Mesenchymal stem cell (in vitro differentiated cells and primary cell): ENCODE measurements around the gene SNAPC4.

ENCODE experiments used
- DNase-seq: peaks from one replicate; pipeline ENCODE4 v3.0.0-alpha.2; 2013
- H2AFZ ChIP-seq: one replicate; pipeline ENCODE4 v1.6.1; 2013; ENCODE audit warnings: low read depth, mild to moderate bottlenecking, control low read depth, inconsistent platforms, low read length, moderate library complexity
- H2AK5ac ChIP-seq: 2 replicates; pipeline ENCODE4 v1.6.1; 2013; ENCODE audit warnings: low read length, moderate library complexity, mild to moderate bottlenecking, inconsistent platforms; ENCODE audit not compliant: severe bottlenecking
- H2BK120ac ChIP-seq: one replicate; pipeline ENCODE4 v1.6.1; 2013; ENCODE audit warnings: low read depth, mild to moderate bottlenecking, inconsistent platforms, low read length, moderate library complexity
- H2BK12ac ChIP-seq, 2 experiments: one replicate each; pipeline ENCODE4 v1.6.1; 2013; ENCODE audit warnings: inconsistent platforms in 2 of 2, low read length in 2 of 2, mild to moderate bottlenecking in 2 of 2, moderate library complexity in 2 of 2, control low read depth in 1 of 2
- H2BK15ac ChIP-seq: one replicate; pipeline ENCODE4 v1.6.1; 2013; ENCODE audit warnings: mild to moderate bottlenecking, low read depth, inconsistent platforms; ENCODE audit not compliant: poor library complexity, severe bottlenecking
- H2BK5ac ChIP-seq: 2 replicates; pipeline ENCODE4 v1.6.1; 2013; ENCODE audit warnings: low read depth, mild to moderate bottlenecking, low read length, control low read depth, inconsistent platforms; ENCODE audit not compliant: poor library complexity, severe bottlenecking
- H3K14ac ChIP-seq, 2 experiments: one replicate each; pipeline ENCODE4 v1.6.1; 2013; ENCODE audit warnings: inconsistent platforms in 2 of 2, low read length in 2 of 2, control low read depth in 1 of 2, mild to moderate bottlenecking in 1 of 2, moderate library complexity in 1 of 2
- H3K18ac ChIP-seq, 2 experiments: one replicate each; pipeline ENCODE4 v1.6.1; 2013; ENCODE audit warnings: inconsistent platforms in 2 of 2, low read length in 2 of 2, control low read depth in 1 of 2, low read depth in 1 of 2, mild to moderate bottlenecking in 1 of 2
- H3K23ac ChIP-seq, 2 experiments: one replicate each; pipeline ENCODE4 v1.6.1; 2013; ENCODE audit warnings: inconsistent platforms in 2 of 2, low read length in 2 of 2, mild to moderate bottlenecking in 2 of 2, moderate library complexity in 2 of 2, control low read depth in 1 of 2
- H3K27ac ChIP-seq: 2 replicates; pipeline ENCODE4 v1.5.1; 2013; ENCODE audit warnings: mild to moderate bottlenecking, moderate library complexity, low read length, control low read depth, inconsistent platforms; ENCODE audit not compliant: poor library complexity, severe bottlenecking
- H3K27me3 ChIP-seq, 2 experiments: 2 replicates each; pipeline versions ENCODE4 v1.6.1 to v1.7.0; 2013; ENCODE audit warnings: low read length in 2 of 2, mild to moderate bottlenecking in 2 of 2, moderate library complexity in 2 of 2, control low read depth in 1 of 2, inconsistent platforms in 1 of 2; ENCODE audit not compliant: control insufficient read depth in 1 of 2, insufficient read depth in 1 of 2
- H3K36me3 ChIP-seq, 2 experiments: 2 replicates each; pipeline versions ENCODE4 v1.6.1 to v1.7.0; 2013; ENCODE audit warnings: low read length in 2 of 2, control low read depth in 1 of 2, inconsistent platforms in 1 of 2, low read depth in 1 of 2, mild to moderate bottlenecking in 1 of 2; ENCODE audit not compliant: insufficient read depth in 2 of 2, control insufficient read depth in 1 of 2
- H3K4ac ChIP-seq, 2 experiments: one replicate each; pipeline ENCODE4 v1.6.1; 2013; ENCODE audit warnings: inconsistent platforms in 2 of 2, low read length in 2 of 2, mild to moderate bottlenecking in 2 of 2, moderate library complexity in 2 of 2, control low read depth in 1 of 2, low read depth in 1 of 2
- H3K4me1 ChIP-seq: 2 replicates; pipeline ENCODE4 v1.6.1; 2013; ENCODE audit warnings: low read depth, low read length, control low read depth; ENCODE audit not compliant: control insufficient read depth, insufficient read depth
- H3K4me2 ChIP-seq: 2 replicates; pipeline ENCODE4 v1.6.1; 2013; ENCODE audit warnings: low read length, mild to moderate bottlenecking, inconsistent platforms; ENCODE audit not compliant: poor library complexity, severe bottlenecking
- H3K4me3 ChIP-seq, 2 experiments: 2 replicates each; pipeline versions ENCODE4 v1.5.1 to v1.7.0; 2013; ENCODE audit warnings: low read length in 2 of 2, mild to moderate bottlenecking in 2 of 2, control low read depth in 1 of 2, low read depth in 1 of 2; ENCODE audit not compliant: insufficient read depth in 1 of 2
- H3K79me1 ChIP-seq: replicated peaks from 2 replicates; pipeline ENCODE4 v1.6.1; 2013; ENCODE audit warnings: mild to moderate bottlenecking, control low read depth, low read length, inconsistent platforms; ENCODE audit not compliant: poor library complexity, severe bottlenecking
- H3K9ac ChIP-seq: 2 replicates; pipeline ENCODE4 v1.7.0; 2013; ENCODE audit warnings: mild to moderate bottlenecking, low read length, moderate library complexity
- H3K9me3 ChIP-seq: 2 replicates; pipeline ENCODE4 v1.7.0; 2013; ENCODE audit warnings: mild to moderate bottlenecking, low read length; ENCODE audit not compliant: control insufficient read depth
- H4K8ac ChIP-seq: one replicate; pipeline ENCODE4 v1.6.1; 2013; ENCODE audit warnings: inconsistent platforms, mild to moderate bottlenecking, low read length, moderate library complexity
- H4K91ac ChIP-seq: one replicate; pipeline ENCODE4 v1.6.1; 2013; ENCODE audit warnings: mild to moderate bottlenecking, low read length, inconsistent platforms
- WGBS: methylation state at CpG from one replicate; pipeline ENCODE4 v1.1.7; 2013; ENCODE audit warnings: mixed read lengths; 5-methylcytosine and 5-hydroxymethylcytosine counted together

Gene SNAPC4

GRCh38 chr9:136361047-136361753, 38.8 kb downstream of the SNAPC4 start:
- Histone ChIP-seq H3K18ac (peak overlapping the region; percentile 69 to 90), H2AK5ac (no peak overlapping the region), H2AFZ (no peak overlapping the region), H3K14ac (peak overlapping the region in 1 of 2 experiments; percentile 94), H2BK15ac (no peak overlapping the region), H3K4ac (peak overlapping the region; percentile 74 to 77), H3K79me1 (peaks cover 11% of the 10 kb centered on the region), H2BK5ac (no peak overlapping the region), H3K27ac (no peak overlapping the region), H4K91ac (peak overlapping the region; percentile 15), H3K9me3 (no peaks in the 10 kb centered on the region), H3K27me3 (no peaks in the 10 kb centered on the region), H3K36me3 (peaks cover 20 to 76% of the 10 kb centered on the region in 2 experiments), H3K9ac (peak overlapping the region; percentile 63), H3K4me2 (no peak overlapping the region), H3K4me1 (peaks cover 55% of the 10 kb centered on the region), H2BK120ac (peak overlapping the region; percentile 0), H3K4me3 (no peak overlapping the region), H3K23ac (peak overlapping the region in 1 of 2 experiments; percentile 63), H2BK12ac (peak overlapping the region in 1 of 2 experiments; percentile 89), H4K8ac (peak overlapping the region; percentile 84)
- peak; percentile 65 for DNase-seq
- 65% methylated on average over 43 of the region's 43 CpGs for WGBS

- no peak overlapping the region for H3K4me2 ChIP-seq
- peak overlapping the region in 1 of 2 experiments; percentile 79 for H3K14ac ChIP-seq
- H2AFZ ChIP-seq, result no peak overlapping the region
- H3K4me3 ChIP-seq, result no peak overlapping the region
- H3K18ac ChIP-seq, result peak overlapping the region; percentile 69 to 72
- 92% methylated on average over 37 of the region's 38 CpGs for WGBS
- peak overlapping the region; percentile 84 for H4K8ac ChIP-seq
- H3K23ac ChIP-seq, result no peak overlapping the region
- no peak overlapping the region for H2AK5ac ChIP-seq
- H2BK120ac ChIP-seq, result peak overlapping the region; percentile 42
- H2BK15ac ChIP-seq, result no peak overlapping the region
- H3K27ac ChIP-seq, result no peak overlapping the region
- H3K4ac ChIP-seq, result peak overlapping the region; percentile 20 to 60
- H3K27me3 ChIP-seq, result no peaks in the 10 kb centered on the region
- no peak for DNase-seq
- peaks cover 57% of the 10 kb centered on the region for H3K4me1 ChIP-seq
- no peak overlapping the region for H3K9ac ChIP-seq
- H2BK5ac ChIP-seq, result no peak overlapping the region
- no peaks in the 10 kb centered on the region for H3K9me3 ChIP-seq
- H3K36me3 ChIP-seq, result peaks cover 21 to 77% of the 10 kb centered on the region in 2 experiments
- H2BK12ac ChIP-seq, result peak overlapping the region in 1 of 2 experiments; percentile 75
- H4K91ac ChIP-seq, result peak overlapping the region; percentile 84
- peaks cover 10% of the 10 kb centered on the region for H3K79me1 ChIP-seq
Measured at GRCh38 chr9:136359774-136360718, 39.9 kb downstream of the SNAPC4 start.

- Histone ChIP-seq H3K4me2 (no peak overlapping the region), H3K4me3 (no peak overlapping the region), H3K4me1 (peaks cover 60% of the 10 kb centered on the region), H4K8ac (no peak overlapping the region), H2BK120ac (no peak overlapping the region), H3K9me3 (no peaks in the 10 kb centered on the region), H2BK15ac (no peak overlapping the region), H3K23ac (no peak overlapping the region), H3K4ac (no peak overlapping the region), H3K27me3 (no peaks in the 10 kb centered on the region), H3K9ac (no peak overlapping the region), H3K14ac (no peak overlapping the region), H4K91ac (no peak overlapping the region), H2BK5ac (no peak overlapping the region), H3K79me1 (peaks cover 6% of the 10 kb centered on the region), H2AK5ac (no peak overlapping the region), H3K36me3 (peaks cover 21 to 68% of the 10 kb centered on the region in 2 experiments), H3K18ac (no peak overlapping the region), H2BK12ac (no peak overlapping the region), H3K27ac (no peak overlapping the region), H2AFZ (no peak overlapping the region)
- WGBS, result 93% methylated on average over 2 of the region's 2 CpGs
- DNase-seq, result no peak
Measured at GRCh38 chr9:136358888-136359287, 41.1 kb downstream of the SNAPC4 start.

- peaks cover 5% of the 10 kb centered on the region for H3K79me1 ChIP-seq
- H3K23ac ChIP-seq, result no peak overlapping the region
- H2AK5ac ChIP-seq, result no peak overlapping the region
- H2AFZ ChIP-seq, result no peak overlapping the region
- WGBS, result 94% methylated on average over 29 of the region's 29 CpGs
- H3K14ac ChIP-seq, result no peak overlapping the region
- no peaks in the 10 kb centered on the region for H3K27me3 ChIP-seq
- H4K91ac ChIP-seq, result no peak overlapping the region
- no peak overlapping the region for H3K27ac ChIP-seq
- H3K9me3 ChIP-seq, result no peaks in the 10 kb centered on the region
- DNase-seq, result no peak
- H3K9ac ChIP-seq, result no peak overlapping the region
- no peak overlapping the region for H3K4ac ChIP-seq
- H3K36me3 ChIP-seq, result peaks cover 21 to 70% of the 10 kb centered on the region in 2 experiments
- no peak overlapping the region for H2BK120ac ChIP-seq
- no peak overlapping the region for H4K8ac ChIP-seq
- H3K4me2 ChIP-seq, result no peak overlapping the region
- peaks cover 60% of the 10 kb centered on the region for H3K4me1 ChIP-seq
- H2BK5ac ChIP-seq, result no peak overlapping the region
- H2BK15ac ChIP-seq, result no peak overlapping the region
- H2BK12ac ChIP-seq, result no peak overlapping the region
- H3K18ac ChIP-seq, result no peak overlapping the region
- H3K4me3 ChIP-seq, result no peak overlapping the region
Measured at GRCh38 chr9:136358016-136358415, 42.0 kb downstream of the SNAPC4 start.
